K562 (cell line): ENCODE data around the gene ACTN1. TPM values are rescaled to one million over a fixed set of nuclear protein-coding genes. Genes with fewer than 3 reads are reported as not detected.

Experiments used
- ATAC-seq: fragments of 200-7000 bp; cut with Tn5 transposase; 3 replicates; pipeline ENCODE4 v1.9.1; 2020; ENCODE audit warnings: moderate library complexity
- BruUV-seq: library from RNA; stranded (reverse); fragments of 400-500 nt; replicated peaks from 2 replicates; lab custom pipeline; 2021; lab: Mats Ljungman, UMichigan
- CTCF ChIA-PET: fragments of 300-600 bp; formaldehyde crosslinking; extraction: SDS; loops from one replicate; lab custom pipeline; 2021; ENCODE audit warnings: low intra/inter-chr PET ratio; lab: Yijun Ruan, JAX
- POLR2A ChIA-PET: fragments of 300-600, 350-650 bp; sonication (Branson Sonifier 250); formaldehyde crosslinking; extraction: SDS; loops from one replicate; lab custom pipeline; 2021; ENCODE audit warnings: antibody characterized with exemption, inconsistent platforms; lab: Yijun Ruan, JAX
- DNase-seq, 4 experiments: peaks; one replicate each; pipeline versions ENCODE4 v3.0.0 to v3.0.0-alpha.2; 2011 to 2018; ENCODE audit warnings: low spot score in 3 of 4, mixed read lengths in 3 of 4; ENCODE audit errors: extremely low read depth in 1 of 4
- FAIRE-seq: peaks from 2 replicates; lab custom pipeline; 2011; peaks lifted over from hg19 to GRCh38; lab: Jason Lieb, UNC
- H2AFZ ChIP-seq: 2 replicates; pipeline ENCODE4 v1.6.0; 2011; ENCODE audit warnings: low read depth, low read length, control low read depth, inconsistent platforms
- H3K27ac ChIP-seq: fragments of 200-600 bp; 3 replicates; pipeline ENCODE4 v1.8.0; 2011; ENCODE audit warnings: low read depth, mild to moderate bottlenecking, control low read depth, inconsistent platforms, low read length, moderate library complexity, mixed read lengths; ENCODE audit errors: extremely low read depth
- H3K27me3 ChIP-seq, 2 experiments: fragments of 300-600 bp in 1 of 2; 2 replicates in 1 of 2; 3 replicates in 1 of 2; pipeline versions ENCODE4 v1.6.0 to v1.8.0; 2011; ENCODE audit warnings: inconsistent platforms in 2 of 2, low read length in 2 of 2, mild to moderate bottlenecking in 1 of 2, mixed read lengths in 1 of 2, moderate library complexity in 1 of 2; ENCODE audit not compliant: control insufficient read depth in 2 of 2, insufficient read depth in 2 of 2
- H3K36me3 ChIP-seq: fragments of 300-600 bp; 3 replicates; pipeline ENCODE4 v1.8.0; 2011; ENCODE audit warnings: mild to moderate bottlenecking, low read length, inconsistent platforms; ENCODE audit not compliant: control insufficient read depth, insufficient read depth
- H3K4me1 ChIP-seq, 2 experiments: fragments of 200-600 bp in 1 of 2; replicated peaks in 1 of 2; 2 replicates in 1 of 2; 3 replicates in 1 of 2; pipeline versions ENCODE4 v1.5.1 to v1.8.0; 2011; ENCODE audit warnings: inconsistent platforms in 2 of 2, low read length in 2 of 2, mild to moderate bottlenecking in 1 of 2, mixed read lengths in 1 of 2, moderate library complexity in 1 of 2; ENCODE audit not compliant: control insufficient read depth in 2 of 2, insufficient read depth in 2 of 2
- H3K4me2 ChIP-seq: 2 replicates; pipeline ENCODE4 v1.6.1; 2011; ENCODE audit warnings: low read length, control low read depth, inconsistent platforms, mixed read lengths; ENCODE audit not compliant: insufficient read depth
- H3K4me3 ChIP-seq: fragments of 200-600 bp; sonication (generic), shearing (Covaris generic); 2 replicates; pipeline ENCODE4 v1.5.1; 2016; ENCODE audit warnings: control low read depth, inconsistent platforms
- H3K79me2 ChIP-seq: fragments of 200-600 bp; 3 replicates; pipeline ENCODE4 v1.8.0; 2011; ENCODE audit warnings: low read length, inconsistent platforms; ENCODE audit not compliant: control insufficient read depth, insufficient read depth
- H3K9ac ChIP-seq, 2 experiments: 2 replicates each; pipeline versions ENCODE4 v1.6.0 to v1.6.1; 2011; ENCODE audit warnings: low read depth in 2 of 2, low read length in 2 of 2, control low read depth in 1 of 2, inconsistent platforms in 1 of 2, mild to moderate bottlenecking in 1 of 2, mixed read lengths in 1 of 2; ENCODE audit not compliant: insufficient read depth in 1 of 2
- H3K9me1 ChIP-seq: one replicate; pipeline ENCODE4 v1.6.0; 2011; ENCODE audit warnings: inconsistent platforms, mild to moderate bottlenecking, low read length, moderate library complexity; ENCODE audit not compliant: control insufficient read depth, insufficient read depth
- H3K9me3 ChIP-seq: replicated peaks from 2 replicates; pipeline ENCODE4 v1.5.1; 2011; ENCODE audit warnings: low read depth, low read length, inconsistent platforms; ENCODE audit not compliant: control insufficient read depth, insufficient read depth
- H4K20me1 ChIP-seq: replicated peaks from 2 replicates; pipeline ENCODE4 v1.6.1; 2011; ENCODE audit warnings: low read length, inconsistent platforms, mixed read lengths; ENCODE audit not compliant: control insufficient read depth, insufficient read depth
- BHLHE40 ChIP-seq: IDR thresholded peaks from 2 replicates; pipeline ENCODE4 v1.6.1; 2011; ENCODE audit warnings: low read length, improper control_type of control experiment
- CAMTA2 ChIP-seq: fragments of 250-450 bp; sonication (Bioruptor Pico); conservative IDR thresholded peaks from 2 replicates; pipeline ENCODE4 v1.5.1; 2022
- ESRRB ChIP-seq: fragments of 250-450 bp; sonication (Bioruptor Pico); IDR thresholded peaks from 2 replicates; pipeline ENCODE4 v1.5.0; 2020; ENCODE audit warnings: mild to moderate bottlenecking, moderate library complexity, borderline replicate concordance
- LARP7 ChIP-seq: fragments of 450-650 bp; IDR thresholded peaks from 2 replicates; pipeline ENCODE4 v1.6.1; 2016
- LEF1 ChIP-seq: fragments of 450-650 bp; IDR thresholded peaks from 2 replicates; pipeline ENCODE4 v1.6.1; 2016; ENCODE audit warnings: mild to moderate bottlenecking
- MTA3 ChIP-seq: fragments of 450-650 bp; formaldehyde crosslinking; IDR thresholded peaks from 2 replicates; pipeline ENCODE4 v1.6.1; 2017; ENCODE audit warnings: mild to moderate bottlenecking, borderline replicate concordance
- MXD1 ChIP-seq: fragments of 250-450 bp; sonication (Bioruptor Pico); IDR thresholded peaks from 2 replicates; pipeline ENCODE4 v1.8.0; 2021; ENCODE audit warnings: borderline replicate concordance, mild to moderate bottlenecking, moderate library complexity; ENCODE audit not compliant: poor library complexity, severe bottlenecking
- MYBL2 ChIP-seq, 2 experiments: fragments of 450-650 bp in 1 of 2; sonication (generic) in 1 of 2; formaldehyde crosslinking in 1 of 2; IDR thresholded peaks; 2 replicates each; pipeline versions ENCODE4 v1.6.1 to v1.8.1; 2017 to 2022; ENCODE audit warnings: borderline replicate concordance in 1 of 2, inconsistent platforms in 1 of 2, low read depth in 1 of 2, mild to moderate bottlenecking in 1 of 2, missing genetic modification reagents in 1 of 2, moderate library complexity in 1 of 2
- NFE2 ChIP-seq: IDR thresholded peaks from 2 replicates; pipeline ENCODE4 v1.6.1; 2014; ENCODE audit warnings: antibody characterized with exemption, low read depth
- NONO ChIP-seq, 2 experiments: fragments of 200-400 bp in 1 of 2; fragments of 450-650 bp in 1 of 2; formaldehyde crosslinking in 1 of 2; IDR thresholded peaks; 2 replicates each; pipeline ENCODE4 v1.6.1; 2017; ENCODE audit warnings: low read depth in 2 of 2, mild to moderate bottlenecking in 2 of 2, moderate library complexity in 2 of 2, low read length in 1 of 2
- RBM15 ChIP-seq: fragments of 200-400 bp; formaldehyde crosslinking; IDR thresholded peaks from 2 replicates; pipeline ENCODE4 v1.6.1; 2018; ENCODE audit warnings: mild to moderate bottlenecking, low read length, moderate library complexity; ENCODE audit not compliant: insufficient read depth
- SETDB1 ChIP-seq: IDR thresholded peaks from one replicate; pipeline ENCODE4 v1.6.1; 2012; ENCODE audit warnings: low read length, control low read depth, inconsistent platforms
- SIN3B ChIP-seq: fragments of 450-650 bp; IDR thresholded peaks from 2 replicates; pipeline ENCODE4 v1.6.1; 2017; ENCODE audit warnings: low read depth, mild to moderate bottlenecking, moderate library complexity
- SOX6 ChIP-seq: fragments of 450-650 bp; IDR thresholded peaks from 2 replicates; pipeline ENCODE4 v1.6.1; 2014; ENCODE audit warnings: mild to moderate bottlenecking
- SREBF2 ChIP-seq: sonication (generic); formaldehyde crosslinking; IDR thresholded peaks from 2 replicates; pipeline ENCODE4 v1.4.0; 2020; ENCODE audit warnings: mild to moderate bottlenecking, missing genetic modification reagents
- TCF15 ChIP-seq: fragments of 250-450 bp; sonication (Bioruptor Pico); IDR thresholded peaks from 2 replicates; pipeline ENCODE4 v1.8.0; 2022; ENCODE audit warnings: moderate library complexity, mild to moderate bottlenecking, inconsistent platforms
- TCF7 ChIP-seq: sonication (generic); IDR thresholded peaks from 2 replicates; pipeline ENCODE4 v1.6.1; 2016; ENCODE audit warnings: antibody characterized with exemption, borderline replicate concordance
- U2AF1 ChIP-seq: fragments of 200-400 bp; formaldehyde crosslinking; optimal IDR thresholded peaks from 2 replicates; pipeline ENCODE3; 2017; ENCODE audit warnings: mild to moderate bottlenecking, low read depth, low read length, moderate library complexity
- ZBTB7A ChIP-seq: IDR thresholded peaks from 2 replicates; pipeline ENCODE4 v1.6.1; 2011; ENCODE audit warnings: low read depth, mild to moderate bottlenecking, low read length, moderate library complexity, borderline replicate concordance; ENCODE audit not compliant: control insufficient read depth
- ZFPM2 ChIP-seq: fragments of 250-450 bp; sonication (Bioruptor Pico); IDR thresholded peaks from 2 replicates; pipeline ENCODE4 v1.5.1; 2022; ENCODE audit warnings: mild to moderate bottlenecking
- ZNF12 ChIP-seq: sonication (generic); formaldehyde crosslinking; IDR thresholded peaks from 2 replicates; pipeline ENCODE4 v1.4.0; 2020; ENCODE audit warnings: mild to moderate bottlenecking, missing genetic modification reagents
- ZNF384 ChIP-seq: IDR thresholded peaks from 2 replicates; pipeline ENCODE4 v1.6.1; 2012; ENCODE audit warnings: low read depth, low read length, improper control_type of control experiment
- ZNF584 ChIP-seq: fragments of 200-800 bp; sonication (Bioruptor generic); IDR thresholded peaks from 2 replicates; pipeline ENCODE4 v1.6.1; 2016; ENCODE audit warnings: low read depth, mild to moderate bottlenecking, missing genetic modification characterization, missing compliant biosample characterization
- WGBS: fragments of 100-300 bp; shearing (Covaris generic); methylation state at CpG from one replicate; pipeline ENCODE4 v1.1.6; 2016; ENCODE audit warnings: low coverage, mixed read lengths; ENCODE audit not compliant: insufficient coverage; ENCODE audit errors: missing lambda C conversion rate; 5-methylcytosine and 5-hydroxymethylcytosine counted together
- in situ Hi-C: fragments of 300-500 bp; cut with MboI; formaldehyde crosslinking; loops from 4 replicates; pipeline ENCODE4 v1.15.0; 2018; ENCODE audit warnings: inconsistent platforms, mixed read lengths
- intact Hi-C: fragments of 100-400 bp; cut with micrococcal nuclease; formaldehyde crosslinking; loops from 2 replicates; pipeline ENCODE4 v1.14.2; 2022
- polyA plus RNA-seq, 8 experiments: library from polyadenylated mRNA; depleted of rRNA in 4 of 8; stranded (reverse) in 5 of 8; unstranded in 3 of 8; fragments of >200 nt; fragmentation: Nextera tagmentation in 2 of 8; fragmentation: Illumina TruSeq in 1 of 8; extraction: Ambion mirVana in 2 of 8; extraction: Trizol in 1 of 8; gene quantifications; 2 replicates each; pipeline versions ENCODE4 v1.2.1 to v1.2.3, GENCODE V29; 2011 to 2014; ENCODE audit warnings: inconsistent platforms in 1 of 8, missing spikeins in 1 of 8
- total RNA-seq, 7 experiments: library from RNA; depleted of rRNA in 6 of 7; stranded (reverse); fragments of >200 nt in 6 of 7; fragmentation: Illumina TruSeq in 2 of 7; extraction: Trizol in 2 of 7; gene quantifications; 2 replicates each; pipeline versions ENCODE4 v1.2.1 to v1.2.3, GENCODE V29; 2011 to 2021; ENCODE audit warnings: low replicate concordance in 1 of 7

Gene ACTN1
- total and polyA plus RNA-seq, 9 of the 15 experiments (the other 6 are each of a cell fraction or from before 2014, with no cell fraction given): 2.2 to 67.7 (median 34.5) TPM

GRCh38 chr14:68982581-68982980 lies 3.5 kb upstream of the ACTN1 start (continued):
- TF ChIP-seq TCF15 (CRISPR knock-in tag) (no peak), U2AF1 (no peak), SETDB1 (no peak), ZBTB7A (no peak)

- intact Hi-C loops (no loop called here), in situ Hi-C loops (no loop called here)
- Histone ChIP-seq H3K9ac (no peak overlapping the region), H3K4me3 (no peak overlapping the region), H2AFZ (no peak overlapping the region), H3K4me1 (peaks cover 13 to 22% of the 10 kb centered on the region in 2 experiments; a peak in 4 of 5 replicates), H3K79me2 (peaks cover 20% of the 10 kb centered on the region), H3K9me3 (no peaks in the 10 kb centered on the region), H3K9me1 (no peaks in the 10 kb centered on the region), H3K4me2 (no peak overlapping the region), H4K20me1 (no peaks in the 10 kb centered on the region; the same call in 1 of the 2 replicates), H3K27me3 (no peaks in the 10 kb centered on the region), H3K36me3 (peaks cover 3% of the 10 kb centered on the region; the same call in 1 of the 3 replicates), H3K27ac (no peak overlapping the region)
- no TSS peak for BruUV-seq
- 28% methylated on average over 7 of the region's 7 CpGs for WGBS
- CTCF ChIA-PET: interaction anchor here (0.5 kb wide), 1 partner anchor 69 kb away, joined by 3 read pairs; no protein-coding TSS in a partner anchor
- no peak for TF ChIP-seq LEF1
- no peak for TF ChIP-seq MYBL2 (IDR thresholded peaks at IDR 0.05; ENCODE audit: low read depth)
- no peak for TF ChIP-seq MYBL2 (CRISPR knock-in tag; IDR thresholded peaks at IDR 0.05; ENCODE audit: borderline replicate concordance)
- TF ChIP-seq ZNF584 (CRISPR knock-in tag): no peak
- no peak for TF ChIP-seq RBM15
- no peak for TF ChIP-seq LARP7
- no peak for TF ChIP-seq SOX6
- TF ChIP-seq TCF7: no peak
- TF ChIP-seq SREBF2 (CRISPR knock-in tag): no peak
- TF ChIP-seq MXD1 (CRISPR knock-in tag): no peak
- no peak for TF ChIP-seq NFE2
- TF ChIP-seq SIN3B: no peak
- TF ChIP-seq ESRRB: no peak
- TF ChIP-seq ZFPM2 (CRISPR knock-in tag): no peak
- no peak for TF ChIP-seq ZNF12
- no peak for TF ChIP-seq NONO (IDR thresholded peaks at IDR 0.05; ENCODE audit: low read depth in 2 of 2, low read length in 1 of 2)
- no peak for TF ChIP-seq BHLHE40
- TF ChIP-seq CAMTA2: no peak
- no peak for TF ChIP-seq ZNF384
- TF ChIP-seq MTA3: no peak
- no peak for DNase-seq
- POLR2A ChIA-PET: interaction anchor here (0.9 kb wide), 1 partner anchor 23 kb away, joined by 3 read pairs; no protein-coding TSS in a partner anchor
- no peak for FAIRE-seq
- no peak for ATAC-seq
Measured at GRCh38 chr14:68981539-68981976, 2.5 kb upstream of the ACTN1 start.
